ENCODE measurements around the gene PPP2R2C.

Gene PPP2R2C

DNA sequence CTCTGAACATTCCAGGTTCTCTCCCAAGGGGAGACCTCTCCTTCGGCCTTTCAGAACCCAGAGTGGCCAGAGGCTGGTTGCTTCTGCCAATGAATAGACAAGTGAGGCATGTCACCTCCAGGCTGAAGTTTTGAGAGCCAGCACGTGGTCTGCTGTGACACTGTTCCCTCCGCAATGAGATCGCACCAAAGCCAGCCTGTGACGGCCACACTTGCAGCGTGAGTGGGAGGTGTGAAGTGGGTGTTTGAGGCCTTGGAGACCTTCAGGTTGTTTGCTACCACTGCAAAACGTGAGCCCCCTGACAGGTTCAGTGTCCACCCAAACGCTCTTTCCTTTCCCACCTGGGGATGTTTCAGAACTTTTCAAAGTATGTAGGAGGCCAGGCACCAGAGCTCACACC, 121.8 kb downstream of the PPP2R2C start:
- no peak for TF ChIP-seq ARNT (IDR thresholded peaks at IDR 0.05)
- no peak for TF ChIP-seq TARDBP (IDR thresholded peaks at IDR 0.05)
- no peak for TF ChIP-seq SUZ12 (IDR thresholded peaks at IDR 0.05)
- TF ChIP-seq L3MBTL2 (conservative IDR thresholded peaks at IDR 0.05): no peak
- no peak for TF ChIP-seq NFRKB (IDR thresholded peaks at IDR 0.05)
- TF ChIP-seq LEF1 (IDR thresholded peaks at IDR 0.05; ENCODE audit: borderline replicate concordance): no peak
- TF ChIP-seq, protein P1, sequence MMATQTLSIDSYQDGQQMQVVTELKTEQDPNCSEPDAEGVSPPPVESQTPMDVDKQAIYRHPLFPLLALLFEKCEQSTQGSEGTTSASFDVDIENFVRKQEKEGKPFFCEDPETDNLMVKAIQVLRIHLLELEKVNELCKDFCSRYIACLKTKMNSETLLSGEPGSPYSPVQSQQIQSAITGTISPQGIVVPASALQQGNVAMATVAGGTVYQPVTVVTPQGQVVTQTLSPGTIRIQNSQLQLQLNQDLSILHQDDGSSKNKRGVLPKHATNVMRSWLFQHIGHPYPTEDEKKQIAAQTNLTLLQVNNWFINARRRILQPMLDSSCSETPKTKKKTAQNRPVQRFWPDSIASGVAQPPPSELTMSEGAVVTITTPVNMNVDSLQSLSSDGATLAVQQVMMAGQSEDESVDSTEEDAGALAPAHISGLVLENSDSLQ (IDR thresholded peaks at IDR 0.05): no peak
- TF ChIP-seq CTBP1 (IDR thresholded peaks at IDR 0.05; ENCODE audit: borderline replicate concordance): no peak
- TF ChIP-seq FOXK2 (IDR thresholded peaks at IDR 0.05): no peak
- no peak for TF ChIP-seq BHLHE40 (IDR thresholded peaks at IDR 0.05; ENCODE audit: borderline replicate concordance)
- no peak for TF ChIP-seq ELF4 (IDR thresholded peaks at IDR 0.05)
- POLR2A ChIA-PET: no interaction called here
- CTCF ChIA-PET: no interaction called here
- DNase-seq (ENCODE audit: extremely low spot score): no peak

DNA sequence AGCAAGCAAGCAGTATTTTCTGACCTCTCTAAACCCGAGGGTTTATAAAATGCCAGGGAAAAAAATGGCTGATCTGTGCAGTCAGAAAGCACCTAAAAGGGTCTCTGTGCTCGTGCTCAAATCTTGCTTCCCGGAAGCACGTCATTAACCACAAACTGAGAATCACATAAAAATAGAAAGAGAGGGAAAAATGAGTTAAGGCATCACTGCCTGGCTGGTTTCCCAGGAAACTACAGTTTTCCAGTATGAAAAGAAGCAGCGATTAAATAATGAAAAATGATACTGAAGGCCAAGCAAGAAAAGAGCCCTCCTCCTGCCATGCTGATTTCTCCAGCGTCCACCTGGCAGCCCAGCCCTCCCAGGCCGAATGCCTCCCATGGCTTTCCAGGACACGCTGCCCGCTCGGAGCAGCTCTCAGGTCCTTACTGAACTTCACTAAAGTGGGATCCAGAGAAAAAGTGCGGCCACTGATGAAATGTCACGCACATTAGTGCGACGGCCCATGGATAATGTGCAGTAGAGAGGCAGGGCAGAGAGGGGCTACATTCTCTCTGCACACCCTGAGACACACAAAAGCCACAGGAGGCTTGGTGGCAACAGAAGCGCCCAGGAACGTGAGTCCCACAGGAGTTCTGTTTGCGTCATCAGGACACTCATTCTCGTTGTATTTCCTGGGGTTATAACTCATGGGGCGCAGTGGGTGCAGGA, 122.4 kb downstream of the PPP2R2C start:
- CTCF ChIA-PET: no interaction called here

DNA sequence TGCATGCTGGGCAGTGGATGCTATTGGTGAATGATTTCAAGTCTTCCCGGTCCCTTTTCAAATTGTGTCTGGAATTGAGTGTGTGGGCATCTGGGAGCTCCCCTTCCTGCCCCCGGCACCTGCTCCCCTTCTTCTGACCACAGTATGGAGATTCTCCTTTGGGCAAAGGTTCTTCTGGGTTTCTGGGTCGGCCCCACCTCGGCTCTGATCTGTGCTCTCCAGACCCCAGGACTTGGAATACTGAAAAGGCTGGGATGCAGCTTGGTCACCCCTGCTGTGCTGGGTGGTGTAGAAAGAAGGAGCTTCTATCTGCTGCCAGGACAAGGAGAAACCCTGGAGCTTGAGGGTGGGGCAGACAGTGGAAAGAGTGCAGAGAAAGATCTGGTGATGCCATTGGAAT, 124.0 kb downstream of the PPP2R2C start:
- no peak for TF ChIP-seq L3MBTL2 (conservative IDR thresholded peaks at IDR 0.05)
- TF ChIP-seq TARDBP (IDR thresholded peaks at IDR 0.05): no peak
- no peak for TF ChIP-seq CTBP1 (IDR thresholded peaks at IDR 0.05; ENCODE audit: borderline replicate concordance)
- no peak for TF ChIP-seq BHLHE40 (IDR thresholded peaks at IDR 0.05; ENCODE audit: borderline replicate concordance)
- no peak for TF ChIP-seq LEF1 (IDR thresholded peaks at IDR 0.05; ENCODE audit: borderline replicate concordance)
- no peak for TF ChIP-seq FOXA1 (IDR thresholded peaks at IDR 0.05)
- CTCF ChIA-PET: interaction anchor here (0.6 kb wide), 1 partner anchor 239 kb away, joined by 4 read pairs; no protein-coding TSS in a partner anchor
- POLR2A ChIA-PET: no interaction called here
- no peak for DNase-seq (ENCODE audit: extremely low spot score)

More for the DNA sequence above, 122.4 kb downstream of the PPP2R2C start:
- POLR2A ChIA-PET: no interaction called here
- no peak for DNase-seq (ENCODE audit: extremely low spot score)
- no peak for TF ChIP-seq HDGF (IDR thresholded peaks at IDR 0.05; ENCODE audit: borderline replicate concordance)
- no peak for TF ChIP-seq SP1 (IDR thresholded peaks at IDR 0.05)
- TF ChIP-seq BHLHE40 (IDR thresholded peaks at IDR 0.05; ENCODE audit: borderline replicate concordance): no peak
- no peak for TF ChIP-seq ARNT (IDR thresholded peaks at IDR 0.05)
- TF ChIP-seq CTBP1 (IDR thresholded peaks at IDR 0.05; ENCODE audit: borderline replicate concordance): no peak
- TF ChIP-seq TARDBP (IDR thresholded peaks at IDR 0.05): no peak
- TF ChIP-seq FOXK2 (IDR thresholded peaks at IDR 0.05): no peak
- TF ChIP-seq, protein P1 (IDR thresholded peaks at IDR 0.05): no peak
- no peak for TF ChIP-seq ELF4 (IDR thresholded peaks at IDR 0.05)
- no peak for TF ChIP-seq LEF1 (IDR thresholded peaks at IDR 0.05; ENCODE audit: borderline replicate concordance)

DNA sequence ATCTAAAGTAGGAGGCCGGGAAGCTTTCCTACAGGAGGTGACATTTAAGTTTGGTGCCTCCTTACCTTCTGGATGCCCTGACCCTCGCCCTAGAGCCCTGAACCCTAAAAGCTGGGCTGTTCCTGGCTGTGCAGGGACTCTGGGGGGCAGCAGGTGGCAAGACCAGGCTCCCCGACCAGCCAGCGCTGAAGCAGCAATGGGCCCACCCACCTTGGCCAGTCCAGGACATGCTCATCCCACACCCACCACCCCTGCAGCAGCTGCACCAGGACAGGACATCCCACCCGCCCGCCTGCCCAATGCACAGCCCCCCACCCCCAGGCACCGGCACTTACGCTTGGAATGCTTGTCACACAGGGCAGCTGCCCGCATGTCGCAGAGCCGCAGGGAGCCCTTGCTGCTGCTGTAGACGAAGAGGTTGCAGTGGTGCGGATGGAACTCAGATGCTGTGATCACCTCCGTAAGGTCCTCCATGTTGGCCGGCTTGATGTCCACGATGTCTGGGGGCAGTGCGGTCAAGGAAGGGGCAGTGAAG, 124.8 kb downstream of the PPP2R2C start:
- POLR2A ChIA-PET: no interaction called here
- no peak for DNase-seq (ENCODE audit: extremely low spot score)
- TF ChIP-seq FOXA1 (IDR thresholded peaks at IDR 0.05) (no peak), FOXM1 (IDR thresholded peaks at IDR 0.05; ENCODE audit: borderline replicate concordance) (no peak), CTBP1 (IDR thresholded peaks at IDR 0.05; ENCODE audit: borderline replicate concordance) (no peak)
- TF ChIP-seq, protein P1 (IDR thresholded peaks at IDR 0.05): no peak
- CTCF ChIA-PET: interaction anchor here (0.6 kb wide), 1 partner anchor 56 kb away, joined by 3 read pairs; no protein-coding TSS in a partner anchor

DNA sequence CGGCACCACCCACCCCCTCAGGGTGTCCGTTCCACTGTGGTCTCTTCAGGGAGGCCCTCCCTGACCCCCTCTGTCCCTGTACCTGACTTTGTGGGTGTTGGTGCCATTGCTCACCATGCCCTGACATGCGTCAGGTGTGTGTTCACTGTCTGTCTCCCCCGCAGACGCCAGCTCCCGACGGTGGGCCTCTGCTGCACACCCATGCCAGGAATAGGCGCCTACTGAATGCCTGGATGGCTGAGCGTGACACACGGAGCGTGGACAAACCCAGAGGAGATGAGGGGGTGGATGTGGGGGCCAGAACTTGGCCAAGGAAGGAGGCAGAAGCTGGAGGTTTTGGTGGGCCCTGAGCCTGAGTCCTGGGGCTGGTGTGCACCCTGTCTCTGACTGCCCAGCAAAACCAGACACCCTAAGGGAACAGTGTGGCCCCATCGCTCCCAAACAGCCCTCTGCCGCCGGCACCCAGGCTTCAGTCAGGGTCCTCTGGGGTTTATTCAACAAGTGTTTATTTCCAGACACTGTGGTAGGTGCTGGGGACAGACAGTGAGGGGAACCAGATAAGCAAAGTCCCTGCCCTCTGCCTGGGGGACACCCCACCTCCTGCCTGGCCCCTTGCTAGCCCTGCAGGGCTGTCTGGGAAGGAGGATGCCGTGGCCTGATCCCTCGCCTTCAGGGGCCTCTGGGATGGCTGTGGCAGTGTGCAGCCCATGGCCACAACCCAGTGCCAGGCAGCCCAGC, 125.9 kb downstream of the PPP2R2C start:
- TF ChIP-seq LEF1 (IDR thresholded peaks at IDR 0.05; ENCODE audit: borderline replicate concordance) (no peak), SUZ12 (IDR thresholded peaks at IDR 0.05) (no peak), TARDBP (IDR thresholded peaks at IDR 0.05) (no peak), BHLHE40 (IDR thresholded peaks at IDR 0.05; ENCODE audit: borderline replicate concordance) (no peak), HDGF (IDR thresholded peaks at IDR 0.05; ENCODE audit: borderline replicate concordance) (no peak), FOXM1 (IDR thresholded peaks at IDR 0.05; ENCODE audit: borderline replicate concordance) (no peak), FOXK2 (IDR thresholded peaks at IDR 0.05) (no peak), SP1 (IDR thresholded peaks at IDR 0.05) (no peak)
- CTCF ChIA-PET: interaction anchor here (0.6 kb wide), 2 partner anchors 13 to 57 kb away, joined by 3 read pairs; no protein-coding TSS in a partner anchor
- DNase-seq (ENCODE audit: extremely low spot score): no peak
- POLR2A ChIA-PET: no interaction called here

DNA sequence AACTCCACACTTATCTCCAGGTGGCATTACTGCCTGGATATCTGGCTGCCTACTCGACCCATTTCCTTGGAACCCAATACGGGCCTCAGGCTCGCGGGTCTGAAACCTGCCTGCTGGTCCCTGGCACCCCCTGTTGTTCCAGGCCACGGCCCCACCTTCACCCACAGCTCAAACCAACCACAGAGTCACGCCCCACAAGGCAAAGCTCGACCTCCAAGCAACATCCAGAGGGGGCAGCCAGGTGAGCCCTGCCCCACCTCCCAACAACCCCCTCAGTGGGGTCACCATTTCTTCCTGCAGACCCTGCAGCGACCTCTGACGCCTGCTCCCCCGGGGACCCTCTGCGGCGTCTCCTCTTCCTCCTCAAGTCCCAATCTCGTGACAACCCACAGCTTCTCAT, 126.5 kb downstream of the PPP2R2C start:
- ChIA-PET CTCF (no interaction called here), POLR2A (no interaction called here)
- TF ChIP-seq L3MBTL2 (conservative IDR thresholded peaks at IDR 0.05): no peak
- TF ChIP-seq ELF4 (IDR thresholded peaks at IDR 0.05): no peak
- no peak for TF ChIP-seq CTBP1 (IDR thresholded peaks at IDR 0.05; ENCODE audit: borderline replicate concordance)
- TF ChIP-seq, protein P1 (IDR thresholded peaks at IDR 0.05): no peak
- no peak for TF ChIP-seq BHLHE40 (IDR thresholded peaks at IDR 0.05; ENCODE audit: borderline replicate concordance)
- no peak for TF ChIP-seq LEF1 (IDR thresholded peaks at IDR 0.05; ENCODE audit: borderline replicate concordance)
- TF ChIP-seq FOXA1 (IDR thresholded peaks at IDR 0.05): no peak
- no peak for TF ChIP-seq FOXK2 (IDR thresholded peaks at IDR 0.05)
- TF ChIP-seq TARDBP (IDR thresholded peaks at IDR 0.05): no peak
- TF ChIP-seq ZNF384 (IDR thresholded peaks at IDR 0.05): no peak
- TF ChIP-seq SUZ12 (IDR thresholded peaks at IDR 0.05): no peak
- TF ChIP-seq SP1 (IDR thresholded peaks at IDR 0.05): no peak
- no peak for DNase-seq (ENCODE audit: extremely low spot score)

Measured in HEK293T (cell line).